ENCODE data around the gene MINK1.

DNA sequence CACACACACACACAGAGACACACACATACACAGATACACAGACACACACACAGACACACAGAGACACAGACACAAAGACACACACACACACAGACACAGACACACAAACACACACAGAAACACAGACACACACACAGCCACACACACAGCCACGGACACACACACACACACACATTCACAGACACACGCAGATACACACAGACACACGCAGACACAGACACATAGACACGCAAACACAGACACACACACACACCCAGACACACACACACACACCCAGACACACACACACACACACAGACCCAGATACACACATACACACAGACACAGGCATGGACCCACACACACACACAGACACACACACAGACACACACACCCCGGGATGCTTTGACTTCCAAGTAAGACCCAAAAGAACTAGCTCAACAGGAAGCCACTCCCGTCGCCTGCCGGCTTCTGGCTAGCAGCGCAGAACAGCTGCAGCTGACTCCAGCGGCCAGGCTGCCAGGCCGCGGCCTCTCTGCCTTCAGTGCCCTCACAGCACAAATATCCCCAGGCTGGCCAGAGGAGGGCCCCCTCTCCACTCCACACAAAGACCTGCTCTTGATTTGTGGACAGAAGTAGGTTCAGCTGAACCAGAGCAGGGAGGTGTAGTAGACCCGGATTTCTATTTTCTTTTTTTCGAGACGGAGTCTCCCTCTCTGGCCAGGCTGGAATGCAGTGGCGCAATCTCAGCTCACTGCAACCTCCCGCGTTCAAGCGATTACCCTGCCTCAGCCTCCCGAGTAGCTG lies 75.8 kb downstream of the MINK1 start:
- peak; percentile 79 for TF ChIP-seq CTCF (conservative IDR thresholded peaks at IDR 0.05; ENCODE audit: low read length)
- no peak for TF ChIP-seq EZH2phosphoT487 (IDR thresholded peaks at IDR 0.05; ENCODE audit: borderline replicate concordance, low read depth, low read length)
